Activated T-helper 1 cell treated with anti-CD3 and anti-CD28 coated beads, Interleukin-12 subunit alpha, Interleukin-12 subunit beta, Interleukin-2, Interleukin-4 antibody, amounts not matched to agents 30 ng/mL and 10 ng/mL and 1 ng/mL, durations not matched to agents 14 hours and 24 hours and 36 hours (primary cell): ENCODE data around the gene SLC25A53. TPM values are rescaled to one million over a fixed set of nuclear protein-coding genes. Genes with fewer than 3 reads are reported as not detected.
A peak's percentile ranks its signal among the peaks of the same experiment; 100 is the strongest.

Experiments used
- DNase-seq: peaks from one replicate; pipeline ENCODE4 v3.0.0; 2021; ENCODE audit warnings: low spot score
- H3K27ac Mint-ChIP-seq: one replicate; pipeline ENCODE4 v1.8.0; 2021; ENCODE audit warnings: mild to moderate bottlenecking, mixed read lengths
- H3K27me3 Mint-ChIP-seq: one replicate; pipeline ENCODE4 v1.8.0; 2022; ENCODE audit warnings: mild to moderate bottlenecking, moderate library complexity, mixed read lengths; ENCODE audit not compliant: insufficient read depth
- H3K36me3 Mint-ChIP-seq: one replicate; pipeline ENCODE4 v1.8.0; 2021; ENCODE audit warnings: low read depth, mixed read lengths
- H3K4me1 Mint-ChIP-seq: one replicate; pipeline ENCODE4 v1.8.0; 2021; ENCODE audit warnings: low read depth, mixed read lengths
- H3K4me3 Mint-ChIP-seq: one replicate; pipeline ENCODE4 v1.8.0; 2021; ENCODE audit warnings: mild to moderate bottlenecking, moderate library complexity, mixed read lengths
- H3K9me3 Mint-ChIP-seq: one replicate; pipeline ENCODE4 v1.8.0; 2021; ENCODE audit warnings: mixed read lengths
- intact Hi-C: fragments of 100-400 bp; cut with micrococcal nuclease; formaldehyde crosslinking; loops from one replicate; pipeline ENCODE4 v1.15.1; 2024
- total RNA-seq: library from RNA; stranded (reverse); gene quantifications from 2 replicates; pipeline ENCODE4 v1.2.3, GENCODE V29; 2022

SLC25A53 gene
- total RNA-seq, 1 donor from 2014 or later = 4.4 TPM

GRCh38 chrX:104166735-104167436 is 10.1 kb upstream of the SLC25A53 start:
- H3K4me3 Mint-ChIP-seq = peak overlapping the region; percentile 85
- H3K9me3 Mint-ChIP-seq = no peaks in the 10 kb centered on the region
- no peak for DNase-seq
- no peaks in the 10 kb centered on the region for H3K27me3 Mint-ChIP-seq
- intact Hi-C loops = loop anchor here (1.0 to 5.0 kb wide), 2 partner anchors 10 to 485 kb away; partner anchors contain the start of gene SLC25A53
- H3K27ac Mint-ChIP-seq = no peak overlapping the region
- H3K4me1 Mint-ChIP-seq = peaks cover 37% of the 10 kb centered on the region
- peaks cover 6% of the 10 kb centered on the region for H3K36me3 Mint-ChIP-seq

- H3K36me3 Mint-ChIP-seq = peaks cover 6% of the 10 kb centered on the region
- intact Hi-C loops = loop anchor here (1.0 to 5.0 kb wide), 2 partner anchors 9 to 484 kb away; partner anchors contain the start of gene SLC25A53
These were observed 9.3 kb upstream of the SLC25A53 start, which contains the start of gene FAM199X for GRCh38 chrX:104165894-104166734. FAM199X (plus strand) TSS chrX:104166453; CDS start chrX:104166786, 333 bp downstream.

GRCh38 chrX:104151037-104151436 is 5.8 kb downstream of the SLC25A53 start:
- peaks cover 1% of the 10 kb centered on the region for H3K27me3 Mint-ChIP-seq
- no peak for DNase-seq
- H3K9me3 Mint-ChIP-seq = no peaks in the 10 kb centered on the region
- H3K36me3 Mint-ChIP-seq = peaks cover 1% of the 10 kb centered on the region
- intact Hi-C loops = no loop called here
- no peak overlapping the region for H3K4me3 Mint-ChIP-seq
- peaks cover 6% of the 10 kb centered on the region for H3K4me1 Mint-ChIP-seq
- H3K27ac Mint-ChIP-seq = no peak overlapping the region

More at GRCh38 chrX:104165894-104166734, 9.3 kb upstream of the SLC25A53 start, which contains the start of gene FAM199X:
- Mint-ChIP-seq H3K27ac (peak within 1 kb of the TSS; percentile 85), H3K27me3 (no peaks in the 10 kb centered on the region), H3K4me3 (peak within 1 kb of the TSS; percentile 85), H3K9me3 (no peaks in the 10 kb centered on the region), H3K4me1 (peaks cover 37% of the 10 kb centered on the region)
- DNase-seq = peak; percentile 81

GRCh38 chrX:104141087-104141760 is 15.6 kb downstream of the SLC25A53 start:
- Mint-ChIP-seq H3K36me3 (no peaks in the 10 kb centered on the region), H3K27ac (no peak overlapping the region), H3K27me3 (peaks cover 2% of the 10 kb centered on the region), H3K4me3 (no peak overlapping the region), H3K9me3 (no peaks in the 10 kb centered on the region), H3K4me1 (no peaks in the 10 kb centered on the region)
- intact Hi-C loops = no loop called here
- DNase-seq = no peak

- H3K36me3 Mint-ChIP-seq = no peaks in the 10 kb centered on the region
- H3K4me3 Mint-ChIP-seq = no peak overlapping the region
- intact Hi-C loops = no loop called here
- no peak overlapping the region for H3K27ac Mint-ChIP-seq
- no peaks in the 10 kb centered on the region for H3K27me3 Mint-ChIP-seq
- no peak for DNase-seq
- no peaks in the 10 kb centered on the region for H3K9me3 Mint-ChIP-seq
- peaks cover 19% of the 10 kb centered on the region for H3K4me1 Mint-ChIP-seq
These were observed 19.3 kb downstream of the SLC25A53 start for GRCh38 chrX:104137496-104137895.

GRCh38 chrX:104136241-104137019 is 20.4 kb downstream of the SLC25A53 start:
- Mint-ChIP-seq H3K27me3 (no peaks in the 10 kb centered on the region), H3K27ac (no peak overlapping the region), H3K4me1 (peaks cover 19% of the 10 kb centered on the region), H3K36me3 (no peaks in the 10 kb centered on the region), H3K4me3 (no peak overlapping the region), H3K9me3 (no peaks in the 10 kb centered on the region)
- intact Hi-C loops = loop anchor here (1.0 kb wide), 2 partner anchors 38 to 291 kb away; no protein-coding TSS in a partner anchor
- DNase-seq = peak; percentile 11

GRCh38 chrX:104135677-104136076 is 21.1 kb downstream of the SLC25A53 start:
- Mint-ChIP-seq H3K36me3 (peaks cover 1% of the 10 kb centered on the region), H3K4me1 (peaks cover 19% of the 10 kb centered on the region), H3K4me3 (no peak overlapping the region), H3K27me3 (no peaks in the 10 kb centered on the region), H3K27ac (no peak overlapping the region), H3K9me3 (no peaks in the 10 kb centered on the region)
- intact Hi-C loops = loop anchor here (1.0 kb wide), 2 partner anchors 37 to 290 kb away; no protein-coding TSS in a partner anchor
- DNase-seq = no peak

- intact Hi-C loops = no loop called here
- Mint-ChIP-seq H3K9me3 (no peaks in the 10 kb centered on the region), H3K27ac (no peak overlapping the region), H3K4me3 (no peak overlapping the region), H3K4me1 (peaks cover 19% of the 10 kb centered on the region), H3K36me3 (peaks cover 5% of the 10 kb centered on the region), H3K27me3 (no peaks in the 10 kb centered on the region)
- no peak for DNase-seq
These were observed 22.1 kb downstream of the SLC25A53 start for GRCh38 chrX:104134583-104135261.

GRCh38 chrX:104130808-104131207 is 26.0 kb downstream of the SLC25A53 start:
- Mint-ChIP-seq H3K27me3 (no peaks in the 10 kb centered on the region), H3K4me3 (no peak overlapping the region)

GRCh38 chrX:104126856-104127255 is 30.0 kb downstream of the SLC25A53 start:
- no peaks in the 10 kb centered on the region for H3K9me3 Mint-ChIP-seq
- DNase-seq = no peak
- no peak overlapping the region for H3K4me3 Mint-ChIP-seq
- intact Hi-C loops = no loop called here
- peaks cover 5% of the 10 kb centered on the region for H3K36me3 Mint-ChIP-seq
- no peaks in the 10 kb centered on the region for H3K27me3 Mint-ChIP-seq
- no peak overlapping the region for H3K27ac Mint-ChIP-seq
- peaks cover 10% of the 10 kb centered on the region for H3K4me1 Mint-ChIP-seq

More at GRCh38 chrX:104130808-104131207, 26.0 kb downstream of the SLC25A53 start:
- no peaks in the 10 kb centered on the region for H3K9me3 Mint-ChIP-seq
- H3K36me3 Mint-ChIP-seq = peaks cover 5% of the 10 kb centered on the region
- no peak overlapping the region for H3K27ac Mint-ChIP-seq
- peaks cover 19% of the 10 kb centered on the region for H3K4me1 Mint-ChIP-seq
- intact Hi-C loops = no loop called here
- no peak for DNase-seq

- Mint-ChIP-seq H3K9me3 (no peaks in the 10 kb centered on the region), H3K4me3 (no peak overlapping the region), H3K27me3 (no peaks in the 10 kb centered on the region), H3K4me1 (peaks cover 25% of the 10 kb centered on the region), H3K36me3 (no peaks in the 10 kb centered on the region), H3K27ac (no peak overlapping the region)
- intact Hi-C loops = no loop called here
- DNase-seq = no peak
These were observed 34.0 kb downstream of the SLC25A53 start for GRCh38 chrX:104122829-104123228.
